K562 (cell line): Measurements from ENCODE around the gene YWHAB. TPM values are rescaled to one million over a fixed set of nuclear protein-coding genes. Genes with fewer than 3 reads are reported as not detected.

Source experiments
- ATAC-seq: fragments of 200-7000 bp; cut with Tn5 transposase; 3 replicates; pipeline ENCODE4 v1.9.1; 2020; ENCODE audit warnings: moderate library complexity
- BruUV-seq: library from RNA; stranded (reverse); fragments of 400-500 nt; replicated peaks from 2 replicates; lab custom pipeline; 2021; lab: Mats Ljungman, UMichigan
- CTCF ChIA-PET: fragments of 300-600 bp; formaldehyde crosslinking; extraction: SDS; loops from one replicate; lab custom pipeline; 2021; ENCODE audit warnings: low intra/inter-chr PET ratio; lab: Yijun Ruan, JAX
- POLR2A ChIA-PET: fragments of 300-600, 350-650 bp; sonication (Branson Sonifier 250); formaldehyde crosslinking; extraction: SDS; loops from one replicate; lab custom pipeline; 2021; ENCODE audit warnings: antibody characterized with exemption, inconsistent platforms; lab: Yijun Ruan, JAX
- DNase-seq, 4 experiments: peaks; one replicate each; pipeline versions ENCODE4 v3.0.0 to v3.0.0-alpha.2; 2011 to 2018; ENCODE audit warnings: low spot score in 3 of 4, mixed read lengths in 3 of 4; ENCODE audit errors: extremely low read depth in 1 of 4
- FAIRE-seq: peaks from 2 replicates; lab custom pipeline; 2011; peaks lifted over from hg19 to GRCh38; lab: Jason Lieb, UNC
- H2AFZ ChIP-seq: 2 replicates; pipeline ENCODE4 v1.6.0; 2011; ENCODE audit warnings: low read depth, low read length, control low read depth, inconsistent platforms
- H3K27ac ChIP-seq: fragments of 200-600 bp; 3 replicates; pipeline ENCODE4 v1.8.0; 2011; ENCODE audit warnings: low read depth, mild to moderate bottlenecking, control low read depth, inconsistent platforms, low read length, moderate library complexity, mixed read lengths; ENCODE audit errors: extremely low read depth
- H3K27me3 ChIP-seq, 2 experiments: fragments of 300-600 bp in 1 of 2; 2 replicates in 1 of 2; 3 replicates in 1 of 2; pipeline versions ENCODE4 v1.6.0 to v1.8.0; 2011; ENCODE audit warnings: inconsistent platforms in 2 of 2, low read length in 2 of 2, mild to moderate bottlenecking in 1 of 2, mixed read lengths in 1 of 2, moderate library complexity in 1 of 2; ENCODE audit not compliant: control insufficient read depth in 2 of 2, insufficient read depth in 2 of 2
- H3K36me3 ChIP-seq: fragments of 300-600 bp; 3 replicates; pipeline ENCODE4 v1.8.0; 2011; ENCODE audit warnings: mild to moderate bottlenecking, low read length, inconsistent platforms; ENCODE audit not compliant: control insufficient read depth, insufficient read depth
- H3K4me1 ChIP-seq, 2 experiments: fragments of 200-600 bp in 1 of 2; replicated peaks in 1 of 2; 2 replicates in 1 of 2; 3 replicates in 1 of 2; pipeline versions ENCODE4 v1.5.1 to v1.8.0; 2011; ENCODE audit warnings: inconsistent platforms in 2 of 2, low read length in 2 of 2, mild to moderate bottlenecking in 1 of 2, mixed read lengths in 1 of 2, moderate library complexity in 1 of 2; ENCODE audit not compliant: control insufficient read depth in 2 of 2, insufficient read depth in 2 of 2
- H3K4me2 ChIP-seq: 2 replicates; pipeline ENCODE4 v1.6.1; 2011; ENCODE audit warnings: low read length, control low read depth, inconsistent platforms, mixed read lengths; ENCODE audit not compliant: insufficient read depth
- H3K4me3 ChIP-seq: fragments of 200-600 bp; sonication (generic), shearing (Covaris generic); 2 replicates; pipeline ENCODE4 v1.5.1; 2016; ENCODE audit warnings: control low read depth, inconsistent platforms
- H3K79me2 ChIP-seq: fragments of 200-600 bp; 3 replicates; pipeline ENCODE4 v1.8.0; 2011; ENCODE audit warnings: low read length, inconsistent platforms; ENCODE audit not compliant: control insufficient read depth, insufficient read depth
- H3K9ac ChIP-seq, 2 experiments: 2 replicates each; pipeline versions ENCODE4 v1.6.0 to v1.6.1; 2011; ENCODE audit warnings: low read depth in 2 of 2, low read length in 2 of 2, control low read depth in 1 of 2, inconsistent platforms in 1 of 2, mild to moderate bottlenecking in 1 of 2, mixed read lengths in 1 of 2; ENCODE audit not compliant: insufficient read depth in 1 of 2
- H3K9me1 ChIP-seq: one replicate; pipeline ENCODE4 v1.6.0; 2011; ENCODE audit warnings: inconsistent platforms, mild to moderate bottlenecking, low read length, moderate library complexity; ENCODE audit not compliant: control insufficient read depth, insufficient read depth
- H3K9me3 ChIP-seq: replicated peaks from 2 replicates; pipeline ENCODE4 v1.5.1; 2011; ENCODE audit warnings: low read depth, low read length, inconsistent platforms; ENCODE audit not compliant: control insufficient read depth, insufficient read depth
- H4K20me1 ChIP-seq: replicated peaks from 2 replicates; pipeline ENCODE4 v1.6.1; 2011; ENCODE audit warnings: low read length, inconsistent platforms, mixed read lengths; ENCODE audit not compliant: control insufficient read depth, insufficient read depth
- ATF3 ChIP-seq, 2 experiments: fragments of 450-650 bp in 1 of 2; sonication (generic) in 1 of 2; formaldehyde crosslinking in 1 of 2; IDR thresholded peaks in 1 of 2; conservative IDR thresholded peaks in 1 of 2; 2 replicates each; pipeline versions ENCODE4 v1.6.1 to v1.8.1; 2016 to 2023; ENCODE audit warnings: mild to moderate bottlenecking in 2 of 2, moderate library complexity in 2 of 2, inconsistent platforms in 1 of 2, missing genetic modification reagents in 1 of 2
- CREB1 ChIP-seq, 2 experiments: sonication (generic) in 1 of 2; formaldehyde crosslinking in 1 of 2; IDR thresholded peaks; 2 replicates each; pipeline versions ENCODE4 v1.6.1 to v1.8.0; 2012 to 2022; ENCODE audit warnings: inconsistent platforms in 1 of 2, mild to moderate bottlenecking in 1 of 2, missing genetic modification reagents in 1 of 2, moderate library complexity in 1 of 2
- ZNF592 ChIP-seq: fragments of 450-650 bp; IDR thresholded peaks from 2 replicates; pipeline ENCODE4 v1.6.1; 2017; ENCODE audit warnings: antibody characterized with exemption, mild to moderate bottlenecking
- WGBS: fragments of 100-300 bp; shearing (Covaris generic); methylation state at CpG from one replicate; pipeline ENCODE4 v1.1.6; 2016; ENCODE audit warnings: low coverage, mixed read lengths; ENCODE audit not compliant: insufficient coverage; ENCODE audit errors: missing lambda C conversion rate; 5-methylcytosine and 5-hydroxymethylcytosine counted together
- in situ Hi-C: fragments of 300-500 bp; cut with MboI; formaldehyde crosslinking; loops from 4 replicates; pipeline ENCODE4 v1.15.0; 2018; ENCODE audit warnings: inconsistent platforms, mixed read lengths
- intact Hi-C: fragments of 100-400 bp; cut with micrococcal nuclease; formaldehyde crosslinking; loops from 2 replicates; pipeline ENCODE4 v1.14.2; 2022
- polyA plus RNA-seq, 8 experiments: library from polyadenylated mRNA; depleted of rRNA in 4 of 8; stranded (reverse) in 5 of 8; unstranded in 3 of 8; fragments of >200 nt; fragmentation: Nextera tagmentation in 2 of 8; fragmentation: Illumina TruSeq in 1 of 8; extraction: Ambion mirVana in 2 of 8; extraction: Trizol in 1 of 8; gene quantifications; 2 replicates each; pipeline versions ENCODE4 v1.2.1 to v1.2.3, GENCODE V29; 2011 to 2014; ENCODE audit warnings: inconsistent platforms in 1 of 8, missing spikeins in 1 of 8
- total RNA-seq, 7 experiments: library from RNA; depleted of rRNA in 6 of 7; stranded (reverse); fragments of >200 nt in 6 of 7; fragmentation: Illumina TruSeq in 2 of 7; extraction: Trizol in 2 of 7; gene quantifications; 2 replicates each; pipeline versions ENCODE4 v1.2.1 to v1.2.3, GENCODE V29; 2011 to 2021; ENCODE audit warnings: low replicate concordance in 1 of 7

YWHAB gene
- total and polyA plus RNA-seq, 9 of the 15 experiments (the other 6 are each of a cell fraction or from before 2014, with no cell fraction given): 60.6 to 185 (median 96.1) TPM

- H3K79me2 ChIP-seq: peaks cover 50% of the 10 kb centered on the region
- no peak overlapping the region for H2AFZ ChIP-seq
- H3K9me3 ChIP-seq: no peaks in the 10 kb centered on the region
- DNase-seq (peak in 1 of 4 experiments; percentile 24), ATAC-seq (no peak)
- H3K27me3 ChIP-seq: no peaks in the 10 kb centered on the region
- in situ Hi-C loops: no loop called here
- H3K4me3 ChIP-seq: no peak overlapping the region
- WGBS: 95% methylated on average over 2 of the region's 2 CpGs
- peaks cover 85% of the 10 kb centered on the region for H3K36me3 ChIP-seq
- CTCF ChIA-PET: no interaction called here
- TF ChIP-seq ATF3 (IDR thresholded peaks at IDR 0.05) (peak; percentile 60), ATF3 (CRISPR knock-in tag; conservative IDR thresholded peaks at IDR 0.05) (no peak), CREB1 (IDR thresholded peaks at IDR 0.05) (no peak), CREB1 (CRISPR knock-in tag; IDR thresholded peaks at IDR 0.05) (no peak), ZNF592 (no peak)
- TF ChIP-seq, all 486 proteins: peak for 1
- no peak overlapping the region for H3K9ac ChIP-seq
- no peak overlapping the region for H3K4me2 ChIP-seq
- BruUV-seq: no TSS peak
- FAIRE-seq: no peak
- H3K9me1 ChIP-seq: no peaks in the 10 kb centered on the region
- no peaks in the 10 kb centered on the region for H4K20me1 ChIP-seq
- H3K4me1 ChIP-seq: peaks cover 0 to 2% of the 10 kb centered on the region in 2 experiments; a peak in 2 of 5 replicates
- no peak overlapping the region for H3K27ac ChIP-seq
- intact Hi-C loops: no loop called here
- POLR2A ChIA-PET: interaction anchor here (0.6 to 7.2 kb wide), 3 partner anchors 8 to 155 kb away, joined by 3 to 50 read pairs (median 27); partner anchors contain the start of gene PABPC1L
Observed at GRCh38 chr20:44901974-44902373, 16.5 kb downstream of the YWHAB start.
